ENCODE results near the gene POU6F1. TPM values are rescaled to one million over a fixed set of nuclear protein-coding genes. Genes with fewer than 3 reads are reported as not detected.

Gene POU6F1
- polyA plus RNA-seq, 3 donors, result 0.65 to 5.2 TPM; not detected in 1

GRCh38 chr12:51160814-51161459 lies 56.9 kb downstream of the POU6F1 start:
- 94% methylated on average over 2 of the region's 8 CpGs for WGBS (ENCODE audit: insufficient coverage)
- TF ChIP-seq, protein P1, sequence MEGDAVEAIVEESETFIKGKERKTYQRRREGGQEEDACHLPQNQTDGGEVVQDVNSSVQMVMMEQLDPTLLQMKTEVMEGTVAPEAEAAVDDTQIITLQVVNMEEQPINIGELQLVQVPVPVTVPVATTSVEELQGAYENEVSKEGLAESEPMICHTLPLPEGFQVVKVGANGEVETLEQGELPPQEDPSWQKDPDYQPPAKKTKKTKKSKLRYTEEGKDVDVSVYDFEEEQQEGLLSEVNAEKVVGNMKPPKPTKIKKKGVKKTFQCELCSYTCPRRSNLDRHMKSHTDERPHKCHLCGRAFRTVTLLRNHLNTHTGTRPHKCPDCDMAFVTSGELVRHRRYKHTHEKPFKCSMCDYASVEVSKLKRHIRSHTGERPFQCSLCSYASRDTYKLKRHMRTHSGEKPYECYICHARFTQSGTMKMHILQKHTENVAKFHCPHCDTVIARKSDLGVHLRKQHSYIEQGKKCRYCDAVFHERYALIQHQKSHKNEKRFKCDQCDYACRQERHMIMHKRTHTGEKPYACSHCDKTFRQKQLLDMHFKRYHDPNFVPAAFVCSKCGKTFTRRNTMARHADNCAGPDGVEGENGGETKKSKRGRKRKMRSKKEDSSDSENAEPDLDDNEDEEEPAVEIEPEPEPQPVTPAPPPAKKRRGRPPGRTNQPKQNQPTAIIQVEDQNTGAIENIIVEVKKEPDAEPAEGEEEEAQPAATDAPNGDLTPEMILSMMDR (IDR thresholded peaks at IDR 0.05), result no peak
- H3K9me3 Mint-ChIP-seq, result no peaks in the 10 kb centered on the region
- H3K4me2 ChIP-seq (replicated peaks; ENCODE audit: extremely low read depth, low read length, poor library complexity, severe bottlenecking), result no peak overlapping the region
- H3K27me3 Mint-ChIP-seq (ENCODE audit: low read depth in 3 of 3), result peaks cover 0 to 1% (median 0%) of the 10 kb centered on the region in 3 donors
- no peaks in the 10 kb centered on the region for H3K4me1 ChIP-seq (ENCODE audit: control insufficient read depth in 1 of 2, insufficient read depth in 2 of 2, low read length in 2 of 2)
- H3K79me2 ChIP-seq (ENCODE audit: insufficient read depth, low read length), result peaks cover 71% of the 10 kb centered on the region
- no peak overlapping the region for H3K4me3 ChIP-seq (replicated peaks in 1 of 3; ENCODE audit: low read depth in 2 of 3, low read length in 3 of 3)
- H3K4me1 Mint-ChIP-seq, result peaks cover 7% of the 10 kb centered on the region
- H3K9me3 ChIP-seq (replicated peaks in 1 of 2; ENCODE audit: control insufficient read depth in 1 of 2, insufficient read depth in 1 of 2, low read length in 2 of 2), result no peaks in the 10 kb centered on the region
- no peak for DNase-seq
- H3K36me3 Mint-ChIP-seq, result peaks cover 23 to 45% of the 10 kb centered on the region in 2 donors
- H3K36me3 ChIP-seq (replicated peaks in 1 of 2; ENCODE audit: control insufficient read depth in 1 of 2, insufficient read depth in 2 of 2, low read length in 2 of 2), result peaks cover 0 to 39% of the 10 kb centered on the region in 2 donors
- H3K4me3 Mint-ChIP-seq, result no peak overlapping the region
- no peak overlapping the region for H3K27ac ChIP-seq (ENCODE audit: low read depth in 1 of 2, low read length in 2 of 2)
- H4K20me1 ChIP-seq (ENCODE audit: insufficient read depth, low read length), result peaks cover 88% of the 10 kb centered on the region
- no peak overlapping the region for H2AFZ ChIP-seq (ENCODE audit: insufficient read depth, low read depth, low read length, poor library complexity, severe bottlenecking)
- intact Hi-C loops (cut with micrococcal nuclease), result no loop called here
- no peaks in the 10 kb centered on the region for H3K27me3 ChIP-seq (ENCODE audit: control insufficient read depth in 2 of 2, insufficient read depth in 2 of 2, low read length in 2 of 2)
- no peak overlapping the region for H3K27ac Mint-ChIP-seq
- no peak overlapping the region for H3K9ac ChIP-seq (ENCODE audit: insufficient read depth, low read length, poor library complexity, severe bottlenecking)

DNA sequence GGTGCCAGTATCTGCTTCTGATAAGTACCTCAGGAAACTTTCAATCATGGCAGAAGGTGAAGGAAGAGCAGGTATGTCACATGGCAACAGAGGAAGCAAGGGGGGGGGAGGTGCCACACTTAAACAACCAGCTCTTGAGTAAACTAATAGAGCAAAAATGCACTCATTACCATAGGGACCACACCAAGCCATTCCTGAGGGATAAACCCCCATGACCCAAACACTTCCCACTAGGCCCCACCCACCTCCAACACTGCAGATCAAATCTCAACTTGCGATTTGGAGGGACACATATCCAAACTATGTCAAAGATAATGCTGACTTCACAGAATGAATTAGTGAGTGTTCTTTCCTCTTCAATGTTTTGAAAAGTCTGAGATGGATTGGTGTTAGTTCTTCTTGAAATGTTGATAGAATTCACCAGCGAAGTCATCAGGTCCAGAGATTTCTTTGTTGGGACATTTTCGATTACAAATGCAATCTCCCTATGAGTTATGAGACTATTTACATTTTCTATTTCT lies 61.6 kb downstream of the POU6F1 start:
- Histone ChIP-seq H3K9ac (ENCODE audit: insufficient read depth, low read length, poor library complexity, severe bottlenecking) (no peak overlapping the region), H3K79me2 (ENCODE audit: insufficient read depth, low read length) (peaks cover 62% of the 10 kb centered on the region), H3K4me3 (replicated peaks in 1 of 3; ENCODE audit: low read depth in 2 of 3, low read length in 3 of 3) (no peak overlapping the region), H4K20me1 (ENCODE audit: insufficient read depth, low read length) (peaks cover 89% of the 10 kb centered on the region), H3K36me3 (replicated peaks in 1 of 2; ENCODE audit: control insufficient read depth in 1 of 2, insufficient read depth in 2 of 2, low read length in 2 of 2) (peaks cover 0 to 28% of the 10 kb centered on the region in 2 donors), H3K4me1 (ENCODE audit: control insufficient read depth in 1 of 2, insufficient read depth in 2 of 2, low read length in 2 of 2) (no peaks in the 10 kb centered on the region), H3K4me2 (replicated peaks; ENCODE audit: extremely low read depth, low read length, poor library complexity, severe bottlenecking) (no peak overlapping the region), H3K27me3 (ENCODE audit: control insufficient read depth in 2 of 2, insufficient read depth in 2 of 2, low read length in 2 of 2) (no peaks in the 10 kb centered on the region), H3K9me3 (replicated peaks in 1 of 2; ENCODE audit: control insufficient read depth in 1 of 2, insufficient read depth in 1 of 2, low read length in 2 of 2) (no peaks in the 10 kb centered on the region), H2AFZ (ENCODE audit: insufficient read depth, low read depth, low read length, poor library complexity, severe bottlenecking) (no peak overlapping the region), H3K27ac (ENCODE audit: low read depth in 1 of 2, low read length in 2 of 2) (no peak overlapping the region)
- Mint-ChIP-seq H3K36me3 (peaks cover 17 to 24% of the 10 kb centered on the region in 2 donors), H3K27me3 (ENCODE audit: low read depth in 3 of 3) (peaks cover 0 to 3% (median 0%) of the 10 kb centered on the region in 3 donors), H3K27ac (no peak overlapping the region), H3K9me3 (no peaks in the 10 kb centered on the region), H3K4me1 (peaks cover 7% of the 10 kb centered on the region), H3K4me3 (no peak overlapping the region)
- TF ChIP-seq, protein P1 (IDR thresholded peaks at IDR 0.05), result no peak
- intact Hi-C loops (cut with micrococcal nuclease), result no loop called here
- no CpG with 5 or more reads among the region's 3 CpGs for WGBS (ENCODE audit: insufficient coverage)
- DNase-seq, result no peak

Measured in CD14-positive monocyte (primary cell).